ENCODE data around the gene SMAD3. TPM values are rescaled to one million over a fixed set of nuclear protein-coding genes. Genes with fewer than 3 reads are reported as not detected.

SMAD3 gene
- polyA plus RNA-seq, 3 donors: 45.3 to 57.4 (median 53.1) TPM

- no peak for DNase-seq
These were observed 129.9 kb downstream of the SMAD3 start for GRCh38 chr15:67195305-67195704.

- DNase-seq: no peak
These were observed 130.8 kb downstream of the SMAD3 start for GRCh38 chr15:67196222-67196621.

GRCh38 chr15:67196672-67197363, 131.4 kb downstream of the SMAD3 start:
- DNase-seq: no peak

- DNase-seq: no peak
These were observed 131.9 kb downstream of the SMAD3 start for GRCh38 chr15:67197364-67197695.

GRCh38 chr15:67198157-67198754, 132.9 kb downstream of the SMAD3 start:
- DNase-seq: no peak

- DNase-seq: no peak
These were observed 134.0 kb downstream of the SMAD3 start for GRCh38 chr15:67199391-67199790.

GRCh38 chr15:67199881-67200763, 134.7 kb downstream of the SMAD3 start:
- no peak for DNase-seq

GRCh38 chr15:67201136-67201535, 135.7 kb downstream of the SMAD3 start:
- DNase-seq: no peak

- DNase-seq: no peak
These were observed 136.7 kb downstream of the SMAD3 start for GRCh38 chr15:67202091-67202490.

GRCh38 chr15:67202991-67203390, 137.6 kb downstream of the SMAD3 start:
- no peak for DNase-seq

GRCh38 chr15:67207555-67208207, 142.3 kb downstream of the SMAD3 start:
- DNase-seq: no peak

- DNase-seq: no peak
These were observed 143.0 kb downstream of the SMAD3 start for GRCh38 chr15:67208396-67208795.

GRCh38 chr15:67210555-67211168, 145.3 kb downstream of the SMAD3 start:
- no peak for DNase-seq

GRCh38 chr15:67212684-67213367, 147.4 kb downstream of the SMAD3 start:
- DNase-seq: no peak

- DNase-seq: no peak
These were observed 149.7 kb downstream of the SMAD3 start for GRCh38 chr15:67215102-67215501.

- no peak for DNase-seq
These were observed 151.5 kb downstream of the SMAD3 start for GRCh38 chr15:67216859-67217258.

- DNase-seq: no peak
These were observed 153.0 kb downstream of the SMAD3 start for GRCh38 chr15:67218428-67218827.

- DNase-seq: no peak
These were observed 153.9 kb downstream of the SMAD3 start for GRCh38 chr15:67219288-67219687.

- DNase-seq: no peak
These were observed 159.5 kb downstream of the SMAD3 start for GRCh38 chr15:67224889-67225288.

- DNase-seq: no peak
These were observed 159.9 kb downstream of the SMAD3 start for GRCh38 chr15:67225336-67225735.

GRCh38 chr15:67227431-67227830, 162.0 kb downstream of the SMAD3 start:
- DNase-seq: no peak

All from renal pelvis (tissue), 4 donors.